AG04450 (cell line): Measurements from ENCODE around the gene ABL2. TPM values are rescaled to one million over a fixed set of nuclear protein-coding genes. Genes with fewer than 3 reads are reported as not detected.
"Not testable (repeated sequence)": the region's sequence is repeated elsewhere in the genome, so short reads cannot be mapped to it uniquely, and the experiment has no call there.

Experiments used
- CTCF ChIA-PET: fragments of 300-600, 350-600 bp; formaldehyde crosslinking; extraction: SDS; loops from one replicate; lab custom pipeline; 2022; ENCODE audit warnings: antibody characterized with exemption, inconsistent platforms; lab: Charles Lee
- POLR2A ChIA-PET: fragments of 350-600 bp; formaldehyde crosslinking; extraction: SDS; loops from one replicate; lab custom pipeline; 2021; ENCODE audit warnings: antibody characterized with exemption, inconsistent platforms; lab: Yijun Ruan, JAX
- DNase-seq: peaks from one replicate; pipeline ENCODE4 v3.0.0-alpha.2; 2011; ENCODE audit warnings: low read depth, low spot score
- H3K27ac ChIP-seq: one replicate; pipeline ENCODE4 v1.5.1; 2012; ENCODE audit warnings: low read depth, low read length, control low read depth
- H3K27me3 ChIP-seq: one replicate; pipeline ENCODE4 v1.6.0; 2012; ENCODE audit warnings: low read length; ENCODE audit not compliant: control insufficient read depth, insufficient read depth
- H3K4me3 ChIP-seq: 2 replicates; pipeline ENCODE4 v1.5.1; 2011; ENCODE audit warnings: mild to moderate bottlenecking, low read depth, low read length, control low read depth
- H3K9me3 ChIP-seq: 2 replicates; pipeline ENCODE4 v1.5.1; 2012; ENCODE audit warnings: low read length; ENCODE audit not compliant: control insufficient read depth, insufficient read depth
- polyA plus RNA-seq: library from polyadenylated mRNA; depleted of rRNA; stranded (reverse); fragments of >200 nt; gene quantifications from 2 replicates; pipeline ENCODE4 v1.2.3, GENCODE V29; 2011
- TF ChIP-seq, protein P1 (sequence below): IDR thresholded peaks from 2 replicates; pipeline ENCODE4 v1.5.1; 2011; ENCODE audit warnings: low read depth, low read length, control low read depth, inconsistent platforms

The ABL2 gene
- polyA plus RNA-seq, 1 experiment = 13.9 TPM

DNA sequence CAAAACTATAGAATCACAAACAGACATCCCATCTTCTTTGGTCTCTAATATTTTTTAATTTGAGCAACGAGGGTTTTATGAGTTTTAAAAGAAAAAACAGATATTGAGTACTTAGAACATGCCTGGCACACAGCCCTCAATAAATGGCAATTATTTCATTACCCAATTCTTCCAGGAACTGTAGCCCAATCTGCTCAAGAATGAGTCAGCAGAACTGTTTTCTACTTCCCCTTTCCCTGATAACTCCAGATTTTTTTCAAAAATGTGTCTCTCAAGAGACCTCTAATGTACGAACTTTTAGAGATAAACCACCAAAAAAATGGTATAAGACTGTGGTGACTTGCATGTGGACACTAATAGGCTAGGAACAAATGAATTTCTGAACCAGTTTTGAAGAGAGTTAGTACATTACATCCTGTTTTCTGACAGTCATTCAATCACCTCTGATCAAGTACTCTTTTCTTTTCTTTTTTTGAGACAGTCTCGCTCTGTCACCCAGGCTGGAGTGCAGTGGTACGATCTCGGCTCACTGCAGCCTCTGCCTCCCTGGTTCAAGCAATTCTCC is 11.5 kb downstream of the ABL2 start:
- no peak overlapping the region for H3K4me3 ChIP-seq
- peak overlapping the region; percentile 11 for H3K27ac ChIP-seq
- ChIA-PET POLR2A (no interaction called here), CTCF (no interaction called here)
- no peaks in the 10 kb centered on the region for H3K9me3 ChIP-seq
- TF ChIP-seq, protein P1, sequence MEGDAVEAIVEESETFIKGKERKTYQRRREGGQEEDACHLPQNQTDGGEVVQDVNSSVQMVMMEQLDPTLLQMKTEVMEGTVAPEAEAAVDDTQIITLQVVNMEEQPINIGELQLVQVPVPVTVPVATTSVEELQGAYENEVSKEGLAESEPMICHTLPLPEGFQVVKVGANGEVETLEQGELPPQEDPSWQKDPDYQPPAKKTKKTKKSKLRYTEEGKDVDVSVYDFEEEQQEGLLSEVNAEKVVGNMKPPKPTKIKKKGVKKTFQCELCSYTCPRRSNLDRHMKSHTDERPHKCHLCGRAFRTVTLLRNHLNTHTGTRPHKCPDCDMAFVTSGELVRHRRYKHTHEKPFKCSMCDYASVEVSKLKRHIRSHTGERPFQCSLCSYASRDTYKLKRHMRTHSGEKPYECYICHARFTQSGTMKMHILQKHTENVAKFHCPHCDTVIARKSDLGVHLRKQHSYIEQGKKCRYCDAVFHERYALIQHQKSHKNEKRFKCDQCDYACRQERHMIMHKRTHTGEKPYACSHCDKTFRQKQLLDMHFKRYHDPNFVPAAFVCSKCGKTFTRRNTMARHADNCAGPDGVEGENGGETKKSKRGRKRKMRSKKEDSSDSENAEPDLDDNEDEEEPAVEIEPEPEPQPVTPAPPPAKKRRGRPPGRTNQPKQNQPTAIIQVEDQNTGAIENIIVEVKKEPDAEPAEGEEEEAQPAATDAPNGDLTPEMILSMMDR = no peak
- DNase-seq = no peak
- no peaks in the 10 kb centered on the region for H3K27me3 ChIP-seq

DNA sequence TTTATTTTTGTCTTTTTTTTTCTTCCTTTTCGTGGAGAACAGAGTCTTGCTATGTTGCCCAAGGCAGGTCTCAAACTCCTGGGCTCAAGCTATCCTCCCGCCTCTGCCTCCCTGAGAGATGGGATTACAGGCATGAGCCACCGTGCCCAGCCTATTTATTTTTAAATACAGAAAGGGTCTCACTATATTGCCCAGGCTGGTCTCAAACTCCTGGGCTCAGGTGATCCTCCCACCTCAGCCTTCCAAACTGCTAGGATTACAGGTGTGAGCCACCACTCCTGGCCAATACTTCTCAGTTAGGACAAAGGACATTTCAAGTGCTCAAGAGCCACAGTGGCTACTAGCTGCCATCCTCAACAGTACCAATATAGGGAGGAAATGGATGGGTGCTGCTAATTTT is 16.2 kb downstream of the ABL2 start:
- H3K27me3 ChIP-seq, H3K9me3 ChIP-seq, H3K4me3 ChIP-seq, POLR2A ChIA-PET, H3K27ac ChIP-seq, DNase-seq: not testable (repeated sequence)
- CTCF ChIA-PET = interaction anchor here (0.6 to 1.0 kb wide), 4 partner anchors 10 to 727 kb away, joined by 3 to 5 read pairs (median 4); no protein-coding TSS in a partner anchor

GRCh38 chr1:179208681-179209477 is 20.6 kb downstream of the ABL2 start:
- TF ChIP-seq, protein P1 = no peak
- no peak for DNase-seq
- CTCF ChIA-PET = interaction anchor here (0.6 to 1.5 kb wide), 3 partner anchors 13 to 161 kb away, joined by 3 to 7 read pairs (median 4); no protein-coding TSS in a partner anchor

DNA sequence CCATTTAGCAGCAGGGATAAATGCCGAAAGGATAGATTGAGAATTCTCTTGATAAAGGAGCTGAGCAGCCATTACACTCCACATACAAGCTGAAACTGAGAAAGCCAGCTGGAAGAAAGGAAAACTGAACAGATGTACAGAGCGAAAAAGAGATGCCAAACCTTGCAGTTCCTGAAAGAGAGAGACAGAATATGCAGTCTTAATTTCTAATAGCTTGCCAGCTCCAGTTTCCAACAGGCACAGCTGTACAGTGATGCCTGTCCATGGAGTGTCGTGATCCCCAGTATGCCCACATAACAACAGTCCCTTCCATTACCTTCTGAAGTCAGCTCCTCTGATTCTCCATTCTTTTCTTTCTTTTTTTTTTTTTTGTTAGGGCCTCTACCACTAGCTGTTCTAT is 22.7 kb downstream of the ABL2 start:
- ChIA-PET CTCF (interaction anchor here (0.7 to 3.1 kb wide), 4 partner anchors 21 to 150 kb away, joined by 3 to 12 read pairs (median 6); no protein-coding TSS in a partner anchor), POLR2A (no interaction called here)
- no peak for DNase-seq
- no peaks in the 10 kb centered on the region for H3K9me3 ChIP-seq
- H3K4me3 ChIP-seq = no peak overlapping the region
- no peak overlapping the region for H3K27ac ChIP-seq
- TF ChIP-seq, protein P1 = no peak
- no peaks in the 10 kb centered on the region for H3K27me3 ChIP-seq

More at GRCh38 chr1:179208681-179209477, 20.6 kb downstream of the ABL2 start:
- POLR2A ChIA-PET = no interaction called here
- no peaks in the 10 kb centered on the region for H3K9me3 ChIP-seq
- H3K27me3 ChIP-seq = no peaks in the 10 kb centered on the region
- H3K4me3 ChIP-seq = no peak overlapping the region
- H3K27ac ChIP-seq = no peak overlapping the region

DNA sequence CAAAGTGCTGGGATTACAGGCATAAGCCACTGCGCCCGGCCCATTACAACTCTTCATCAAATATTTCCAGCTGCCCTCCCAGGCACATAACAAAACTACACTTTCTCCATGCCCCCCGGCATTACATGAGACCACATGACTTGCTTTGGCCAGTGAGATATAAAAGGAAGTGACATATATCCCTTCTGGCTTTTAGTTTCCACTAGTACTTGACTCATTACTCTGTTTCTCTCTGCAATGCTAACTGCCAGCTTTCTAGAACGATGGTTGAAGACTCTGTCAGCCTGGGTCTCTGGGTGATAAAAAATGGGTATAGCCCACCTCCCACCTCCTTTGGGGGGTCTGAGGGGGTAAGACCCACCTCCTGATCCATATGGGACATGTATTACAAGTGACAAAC is 24.2 kb downstream of the ABL2 start:
- TF ChIP-seq, protein P1 = no peak

More for the DNA sequence above, 24.2 kb downstream of the ABL2 start:
- Histone ChIP-seq H3K4me3 (no peak overlapping the region), H3K9me3 (no peaks in the 10 kb centered on the region), H3K27me3 (no peaks in the 10 kb centered on the region), H3K27ac (no peak overlapping the region)
- ChIA-PET CTCF (interaction anchor here (1.3 to 3.1 kb wide), 3 partner anchors 12 to 126 kb away, joined by 4 to 12 read pairs (median 7); no protein-coding TSS in a partner anchor), POLR2A (no interaction called here)
- no peak for DNase-seq
